ENCODE measurements around the gene RNF148.

DNA sequence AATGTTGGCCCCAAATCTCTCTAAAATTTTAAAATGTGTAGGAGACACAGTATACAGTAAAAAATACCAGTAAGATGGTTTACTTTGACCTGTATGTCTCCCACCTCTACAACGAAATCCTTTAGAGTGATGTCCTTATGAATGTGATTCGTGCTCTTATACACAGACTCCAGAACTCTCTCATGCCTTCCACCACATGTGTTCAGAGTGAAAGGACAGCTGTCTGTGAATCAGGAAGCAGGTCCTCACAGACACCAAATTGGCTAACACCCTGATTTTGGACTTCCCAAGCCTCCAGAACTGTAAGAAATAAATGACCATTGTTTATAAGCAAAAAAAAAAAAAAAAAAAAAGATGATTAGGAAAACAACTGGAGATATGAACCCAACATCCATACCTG, 39.0 kb downstream of the RNF148 start:
- TF ChIP-seq POLR2A (IDR thresholded peaks at IDR 0.05): no peak
- TF ChIP-seq CTCF (IDR thresholded peaks at IDR 0.05): no peak
